Tibial nerve (tissue), 4 donors: ENCODE results near the gene ARTN. TPM values are rescaled to one million over a fixed set of nuclear protein-coding genes. Genes with fewer than 3 reads are reported as not detected.

ENCODE experiments used
- DNase-seq, 2 donors: peaks; one replicate each; pipeline ENCODE4 v3.0.0-alpha.2; 2019; ENCODE audit warnings: low spot score in 2 of 2
- H3K27ac ChIP-seq, 4 donors: fragments of 200-600 bp; sonication (generic) in 3 of 4; one replicate each; pipeline ENCODE4 v1.5.1; 2017 to 2019; ENCODE audit warnings: mild to moderate bottlenecking in 1 of 4
- H3K27me3 ChIP-seq, 2 donors: fragments of 200-600 bp; sonication (generic) in 1 of 2; one replicate each; pipeline versions ENCODE4 v1.5.1 to v1.6.0; 2017 to 2019
- H3K36me3 ChIP-seq, 3 donors: fragments of 200-600 bp; sonication (generic); one replicate each; pipeline ENCODE4 v1.5.1; 2018 to 2019
- H3K4me1 ChIP-seq, 4 donors: fragments of 200-600 bp; sonication (generic) in 3 of 4; one replicate each; pipeline ENCODE4 v1.5.1; 2017 to 2019
- H3K4me3 ChIP-seq, 4 donors: fragments of 200-600 bp; sonication (generic) in 3 of 4; one replicate each; pipeline ENCODE4 v1.5.1; 2017 to 2019; ENCODE audit warnings: mild to moderate bottlenecking in 1 of 4, moderate library complexity in 1 of 4
- H3K9me3 ChIP-seq, 4 donors: fragments of 200-600 bp; sonication (generic) in 3 of 4; one replicate each; pipeline ENCODE4 v1.5.1; 2017 to 2019
- CTCF ChIP-seq, 5 experiments: fragments of 200-600 bp in 3 of 5; fragments of 450-650 bp in 2 of 5; sonication (generic) in 3 of 5; IDR thresholded peaks; one replicate each; pipeline ENCODE4 v1.5.1; 2016 to 2019; ENCODE audit warnings: antibody characterized with exemption in 5 of 5, mild to moderate bottlenecking in 3 of 5, moderate library complexity in 2 of 5
- EP300 ChIP-seq, 2 donors: sonication (generic); formaldehyde crosslinking; IDR thresholded peaks; one replicate each; pipeline ENCODE4 v1.6.1; 2017; ENCODE audit warnings: antibody characterized with exemption in 2 of 2, mild to moderate bottlenecking in 1 of 2
- POLR2A ChIP-seq, 2 donors: fragments of 450-650 bp; IDR thresholded peaks; one replicate each; pipeline ENCODE4 v1.6.1; 2017; ENCODE audit warnings: antibody characterized with exemption in 2 of 2, mild to moderate bottlenecking in 2 of 2, moderate library complexity in 2 of 2
- WGBS, 2 donors: methylation state at CpG; one replicate each; pipeline ENCODE4 v1.1.5; 2018; 5-methylcytosine and 5-hydroxymethylcytosine counted together
- total RNA-seq, 4 donors: library from RNA; depleted of rRNA; stranded (reverse); fragments of >200 nt; gene quantifications; one replicate each; pipeline ENCODE4 v1.1.0, GENCODE V29; 2016

The ARTN gene
- total RNA-seq, 4 donors from 2014 or later: 0.66 to 1.4 TPM; not detected in 2

- WGBS, 2 donors: 60 to 69% methylated on average over 7 of the region's 7 CpGs
- no peak for DNase-seq
These were observed 28.7 kb upstream of the ARTN start for GRCh38 chr1:43904660-43905551.

GRCh38 chr1:43908226-43908625 is 25.4 kb upstream of the ARTN start:
- Histone ChIP-seq H3K4me3 (no peak overlapping the region), H3K27me3 (no peaks in the 10 kb centered on the region), H3K36me3 (peaks cover 0 to 37% (median 0%) of the 10 kb centered on the region in 3 donors), H3K9me3 (no peaks in the 10 kb centered on the region), H3K27ac (no peak overlapping the region), H3K4me1 (peaks cover 0 to 7% (median 0%) of the 10 kb centered on the region in 4 donors)
- TF ChIP-seq CTCF (IDR thresholded peaks at IDR 0.05) (no peak), POLR2A (IDR thresholded peaks at IDR 0.05) (no peak), EP300 (IDR thresholded peaks at IDR 0.05) (no peak)
- DNase-seq: no peak
- WGBS, 2 donors: 100% methylated on average over 2 of the region's 2 CpGs

More at GRCh38 chr1:43904660-43905551, 28.7 kb upstream of the ARTN start:
- no peaks in the 10 kb centered on the region for H3K27me3 ChIP-seq
- no peak overlapping the region for H3K4me3 ChIP-seq
- peaks cover 0 to 50% (median 0%) of the 10 kb centered on the region in 3 donors for H3K36me3 ChIP-seq
- no peaks in the 10 kb centered on the region for H3K9me3 ChIP-seq
- TF ChIP-seq CTCF (IDR thresholded peaks at IDR 0.05) (no peak), EP300 (IDR thresholded peaks at IDR 0.05) (no peak), POLR2A (IDR thresholded peaks at IDR 0.05) (no peak)
- no peak overlapping the region for H3K27ac ChIP-seq
- H3K4me1 ChIP-seq: peaks cover 0 to 5% (median 0%) of the 10 kb centered on the region in 4 donors

- TF ChIP-seq POLR2A (IDR thresholded peaks at IDR 0.05) (no peak), CTCF (IDR thresholded peaks at IDR 0.05) (no peak), EP300 (IDR thresholded peaks at IDR 0.05) (no peak)
- 91 to 92% methylated on average over 5 of the region's 5 CpGs for WGBS, 2 donors
- Histone ChIP-seq H3K27ac (no peak overlapping the region), H3K27me3 (no peaks in the 10 kb centered on the region), H3K4me1 (peaks cover 0 to 7% (median 0%) of the 10 kb centered on the region in 4 donors), H3K4me3 (no peak overlapping the region), H3K36me3 (peaks cover 0 to 38% (median 0%) of the 10 kb centered on the region in 3 donors), H3K9me3 (no peaks in the 10 kb centered on the region)
- DNase-seq: no peak
These were observed 24.7 kb upstream of the ARTN start for GRCh38 chr1:43908858-43909257.

GRCh38 chr1:43910343-43910742 is 23.3 kb upstream of the ARTN start:
- TF ChIP-seq POLR2A (IDR thresholded peaks at IDR 0.05): no peak
- TF ChIP-seq CTCF (IDR thresholded peaks at IDR 0.05): no peak
- TF ChIP-seq EP300 (IDR thresholded peaks at IDR 0.05): no peak
- no peaks in the 10 kb centered on the region for H3K27me3 ChIP-seq
- no peak for DNase-seq
- peaks cover 0 to 7% (median 0%) of the 10 kb centered on the region in 4 donors for H3K4me1 ChIP-seq
- H3K9me3 ChIP-seq: no peaks in the 10 kb centered on the region
- no peak overlapping the region for H3K27ac ChIP-seq
- peaks cover 0 to 38% (median 0%) of the 10 kb centered on the region in 3 donors for H3K36me3 ChIP-seq
- no peak overlapping the region for H3K4me3 ChIP-seq
- 89 to 100% methylated on average over 1 of the region's 1 CpG for WGBS, 2 donors

- no peak for TF ChIP-seq EP300 (IDR thresholded peaks at IDR 0.05)
- TF ChIP-seq CTCF (IDR thresholded peaks at IDR 0.05): no peak
- no peak for TF ChIP-seq POLR2A (IDR thresholded peaks at IDR 0.05)
- DNase-seq: no peak
- WGBS, 2 donors: 38 to 47% methylated on average over 2 of the region's 2 CpGs
- peaks cover 0 to 31% (median 0%) of the 10 kb centered on the region in 3 donors for H3K36me3 ChIP-seq
- no peak overlapping the region for H3K27ac ChIP-seq
- no peaks in the 10 kb centered on the region for H3K27me3 ChIP-seq
- no peaks in the 10 kb centered on the region for H3K9me3 ChIP-seq
- no peak overlapping the region for H3K4me3 ChIP-seq
- peaks cover 0 to 7% (median 0%) of the 10 kb centered on the region in 4 donors for H3K4me1 ChIP-seq
These were observed 21.0 kb upstream of the ARTN start for GRCh38 chr1:43912607-43913006.
